Liver (tissue), 9 donors: ENCODE results near the gene PMPCB. TPM values are rescaled to one million over a fixed set of nuclear protein-coding genes. Genes with fewer than 3 reads are reported as not detected.

ENCODE experiments used
- DNase-seq: peaks from one replicate; pipeline ENCODE4 v3.0.0-alpha.2; 2017; ENCODE audit warnings: low spot score
- H3K27ac ChIP-seq, 2 donors: one replicate each; pipeline ENCODE4 v1.7.0; 2013; ENCODE audit warnings: inconsistent platforms in 2 of 2, low read length in 2 of 2, control low read depth in 1 of 2, low read depth in 1 of 2, mild to moderate bottlenecking in 1 of 2
- H3K27me3 ChIP-seq, 4 donors: one replicate each; pipeline versions ENCODE4 v1.6.1 to v1.7.0; 2013; ENCODE audit warnings: low read length in 3 of 4, inconsistent platforms in 1 of 4, mild to moderate bottlenecking in 1 of 4, moderate library complexity in 1 of 4; ENCODE audit not compliant: control insufficient read depth in 4 of 4, insufficient read depth in 4 of 4
- H3K36me3 ChIP-seq, 4 donors: one replicate each; pipeline versions ENCODE4 v1.6.1 to v1.7.0; 2013; ENCODE audit warnings: low read length in 3 of 4, mild to moderate bottlenecking in 3 of 4, low read depth in 1 of 4, moderate library complexity in 1 of 4; ENCODE audit not compliant: control insufficient read depth in 4 of 4, insufficient read depth in 3 of 4
- H3K4me1 ChIP-seq, 4 donors: one replicate each; pipeline versions ENCODE4 v1.6.1 to v1.7.0; 2013; ENCODE audit warnings: low read length in 3 of 4, mild to moderate bottlenecking in 3 of 4, moderate library complexity in 1 of 4; ENCODE audit not compliant: control insufficient read depth in 4 of 4, insufficient read depth in 4 of 4
- H3K4me3 ChIP-seq, 3 donors: one replicate each; pipeline versions ENCODE4 v1.6.1 to v1.7.0; 2013; ENCODE audit warnings: low read length in 3 of 3, control low read depth in 1 of 3, low read depth in 1 of 3, mild to moderate bottlenecking in 1 of 3
- H3K9ac ChIP-seq, 2 donors: one replicate each; pipeline ENCODE4 v1.7.0; 2013; ENCODE audit warnings: low read length in 2 of 2, mild to moderate bottlenecking in 2 of 2, moderate library complexity in 2 of 2, control low read depth in 1 of 2, low read depth in 1 of 2
- H3K9me3 ChIP-seq, 4 donors: one replicate each; pipeline versions ENCODE4 v1.6.1 to v1.7.0; 2013; ENCODE audit warnings: low read length in 3 of 4; ENCODE audit not compliant: control insufficient read depth in 4 of 4
- EGR1 ChIP-seq, 2 donors: IDR thresholded peaks; 2 replicates each; pipeline ENCODE4 v1.6.1; 2016 to 2018; ENCODE audit warnings: antibody characterized with exemption in 2 of 2, low read depth in 2 of 2
- FOXA1 ChIP-seq: IDR thresholded peaks from 2 replicates; pipeline ENCODE4 v1.6.1; 2016; ENCODE audit warnings: antibody characterized with exemption
- FOXA2 ChIP-seq: IDR thresholded peaks from 2 replicates; pipeline ENCODE4 v1.6.1; 2016; ENCODE audit warnings: antibody characterized with exemption
- GABPA ChIP-seq, 2 donors: IDR thresholded peaks in 1 of 2; conservative IDR thresholded peaks in 1 of 2; 2 replicates each; pipeline ENCODE4 v1.6.1; 2016; ENCODE audit warnings: antibody characterized with exemption in 2 of 2, mild to moderate bottlenecking in 1 of 2, moderate library complexity in 1 of 2
- HNF4A ChIP-seq, 2 donors: conservative IDR thresholded peaks; 2 replicates each; pipeline ENCODE4 v1.6.1; 2016; ENCODE audit warnings: antibody characterized with exemption in 2 of 2, mild to moderate bottlenecking in 2 of 2
- HNF4G ChIP-seq: IDR thresholded peaks from 2 replicates; pipeline ENCODE4 v1.6.1; 2016; ENCODE audit warnings: antibody characterized with exemption
- JUND ChIP-seq, 2 donors: IDR thresholded peaks; 2 replicates each; pipeline ENCODE4 v1.6.1; 2016; ENCODE audit warnings: antibody characterized with exemption in 2 of 2
- NR2F2 ChIP-seq: IDR thresholded peaks from 2 replicates; pipeline ENCODE4 v1.6.1; 2016; ENCODE audit warnings: antibody characterized with exemption
- RAD21 ChIP-seq, 2 donors: IDR thresholded peaks; 2 replicates each; pipeline ENCODE4 v1.6.1; 2016; ENCODE audit warnings: antibody characterized with exemption in 2 of 2, mild to moderate bottlenecking in 2 of 2
- RXRA ChIP-seq, 2 donors: IDR thresholded peaks; 2 replicates each; pipeline ENCODE4 v1.6.1; 2017 to 2018; ENCODE audit warnings: antibody characterized with exemption in 2 of 2, mild to moderate bottlenecking in 1 of 2
- SP1 ChIP-seq: IDR thresholded peaks from 2 replicates; pipeline ENCODE4 v1.6.1; 2018; ENCODE audit warnings: antibody characterized with exemption, mild to moderate bottlenecking
- TAF1 ChIP-seq: conservative IDR thresholded peaks from 2 replicates; pipeline ENCODE4 v1.6.1; 2016; ENCODE audit warnings: antibody characterized with exemption, mild to moderate bottlenecking
- YY1 ChIP-seq: IDR thresholded peaks from 2 replicates; pipeline ENCODE4 v1.6.1; 2016; ENCODE audit warnings: antibody characterized with exemption, mild to moderate bottlenecking
- WGBS: extraction: QIAGEN DNeasy Blood & Tissue Kit; methylation state at CpG from one replicate; pipeline ENCODE4 v1.1.7; 2013; 5-methylcytosine and 5-hydroxymethylcytosine counted together
- polyA plus RNA-seq, 2 donors: library from polyadenylated mRNA; stranded (reverse) in 1 of 2; unstranded in 1 of 2; fragments of 200-250 nt in 1 of 2; fragments of >200 nt in 1 of 2; fragmentation: Nextera tagmentation in 1 of 2; extraction: Ambion mirVana in 1 of 2; gene quantifications; one replicate each; pipeline versions ENCODE4 v1.2.1 to v1.2.3, GENCODE V29; 2013 to 2015
- total RNA-seq, 2 donors: library from RNA; depleted of rRNA; stranded (reverse); fragments of >200 nt; gene quantifications; one replicate each; pipeline ENCODE4 v1.2.3, GENCODE V29; 2014
- TF ChIP-seq, protein P1 (sequence below): IDR thresholded peaks from 2 replicates; pipeline ENCODE4 v1.6.1; 2016; ENCODE audit warnings: antibody characterized with exemption
- TF ChIP-seq, protein P2 (sequence below): IDR thresholded peaks from 2 replicates; pipeline ENCODE4 v1.6.1; 2016; ENCODE audit warnings: antibody characterized with exemption, mild to moderate bottlenecking
- TF ChIP-seq, protein P3 (sequence below): IDR thresholded peaks from 2 replicates; pipeline ENCODE4 v1.6.1; 2016; ENCODE audit warnings: antibody characterized with exemption
- TF ChIP-seq, protein P4 (sequence below): fragments of 150-350 bp; IDR thresholded peaks from 2 replicates; pipeline ENCODE4 v1.5.1; 2017; ENCODE audit warnings: improper control_type of control experiment, low read depth, low read length; ENCODE audit not compliant: missing input control
- donor health status: healthy.
- donor health status: healthy.
- donor health status: healthy.
- donor health status: healthy.
- donor health status: healthy.

Gene PMPCB
- total and polyA plus RNA-seq, 4 donors: 43.3 to 59.9 (median 53.7) TPM

DNA sequence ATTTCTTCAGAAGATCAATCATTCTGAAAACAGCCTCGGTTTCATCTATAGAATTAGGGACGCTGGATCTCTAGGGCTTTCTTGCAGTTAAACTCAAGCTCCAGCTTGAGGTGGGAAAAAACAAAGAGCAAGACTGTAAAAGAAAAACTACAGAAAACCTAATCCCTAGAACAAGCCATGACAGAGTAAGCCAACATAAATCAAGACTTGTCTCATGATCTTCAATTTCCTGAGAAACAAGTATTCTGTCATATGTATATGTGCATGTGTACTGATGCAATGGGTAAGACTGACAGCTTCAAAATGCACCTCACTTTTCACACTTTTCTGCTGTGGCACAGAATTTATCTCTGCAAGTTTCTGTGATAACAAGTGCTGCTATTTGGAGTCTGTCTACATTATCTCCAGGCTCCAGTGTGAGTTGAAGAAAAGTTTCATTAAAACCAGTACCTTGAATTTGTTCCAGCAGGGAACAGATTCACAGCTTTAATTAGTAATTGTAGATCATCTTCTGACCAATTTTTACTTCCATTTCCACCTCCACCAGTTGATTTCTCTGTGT lies 19.2 kb downstream of the PMPCB start:
- no peak for TF ChIP-seq YY1
- no peak for TF ChIP-seq RXRA (IDR thresholded peaks at IDR 0.05)
- TF ChIP-seq NR2F2: no peak
- TF ChIP-seq HNF4A (conservative IDR thresholded peaks at IDR 0.05): no peak
- TF ChIP-seq, protein P1, sequence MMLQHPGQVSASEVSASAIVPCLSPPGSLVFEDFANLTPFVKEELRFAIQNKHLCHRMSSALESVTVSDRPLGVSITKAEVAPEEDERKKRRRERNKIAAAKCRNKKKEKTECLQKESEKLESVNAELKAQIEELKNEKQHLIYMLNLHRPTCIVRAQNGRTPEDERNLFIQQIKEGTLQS: no peak
- TF ChIP-seq TAF1: no peak
- TF ChIP-seq GABPA (IDR thresholded peaks at IDR 0.05 in 1 of 2, conservative IDR thresholded peaks at IDR 0.05 in 1 of 2): no peak
- TF ChIP-seq JUND (IDR thresholded peaks at IDR 0.05): no peak
- TF ChIP-seq, protein P2, sequence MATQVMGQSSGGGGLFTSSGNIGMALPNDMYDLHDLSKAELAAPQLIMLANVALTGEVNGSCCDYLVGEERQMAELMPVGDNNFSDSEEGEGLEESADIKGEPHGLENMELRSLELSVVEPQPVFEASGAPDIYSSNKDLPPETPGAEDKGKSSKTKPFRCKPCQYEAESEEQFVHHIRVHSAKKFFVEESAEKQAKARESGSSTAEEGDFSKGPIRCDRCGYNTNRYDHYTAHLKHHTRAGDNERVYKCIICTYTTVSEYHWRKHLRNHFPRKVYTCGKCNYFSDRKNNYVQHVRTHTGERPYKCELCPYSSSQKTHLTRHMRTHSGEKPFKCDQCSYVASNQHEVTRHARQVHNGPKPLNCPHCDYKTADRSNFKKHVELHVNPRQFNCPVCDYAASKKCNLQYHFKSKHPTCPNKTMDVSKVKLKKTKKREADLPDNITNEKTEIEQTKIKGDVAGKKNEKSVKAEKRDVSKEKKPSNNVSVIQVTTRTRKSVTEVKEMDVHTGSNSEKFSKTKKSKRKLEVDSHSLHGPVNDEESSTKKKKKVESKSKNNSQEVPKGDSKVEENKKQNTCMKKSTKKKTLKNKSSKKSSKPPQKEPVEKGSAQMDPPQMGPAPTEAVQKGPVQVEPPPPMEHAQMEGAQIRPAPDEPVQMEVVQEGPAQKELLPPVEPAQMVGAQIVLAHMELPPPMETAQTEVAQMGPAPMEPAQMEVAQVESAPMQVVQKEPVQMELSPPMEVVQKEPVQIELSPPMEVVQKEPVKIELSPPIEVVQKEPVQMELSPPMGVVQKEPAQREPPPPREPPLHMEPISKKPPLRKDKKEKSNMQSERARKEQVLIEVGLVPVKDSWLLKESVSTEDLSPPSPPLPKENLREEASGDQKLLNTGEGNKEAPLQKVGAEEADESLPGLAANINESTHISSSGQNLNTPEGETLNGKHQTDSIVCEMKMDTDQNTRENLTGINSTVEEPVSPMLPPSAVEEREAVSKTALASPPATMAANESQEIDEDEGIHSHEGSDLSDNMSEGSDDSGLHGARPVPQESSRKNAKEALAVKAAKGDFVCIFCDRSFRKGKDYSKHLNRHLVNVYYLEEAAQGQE: no peak
- no peak for TF ChIP-seq FOXA2
- no peak for TF ChIP-seq HNF4G
- no peak for TF ChIP-seq FOXA1
- TF ChIP-seq, protein P3, sequence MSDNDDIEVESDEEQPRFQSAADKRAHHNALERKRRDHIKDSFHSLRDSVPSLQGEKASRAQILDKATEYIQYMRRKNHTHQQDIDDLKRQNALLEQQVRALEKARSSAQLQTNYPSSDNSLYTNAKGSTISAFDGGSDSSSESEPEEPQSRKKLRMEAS: no peak
- TF ChIP-seq, protein P4, sequence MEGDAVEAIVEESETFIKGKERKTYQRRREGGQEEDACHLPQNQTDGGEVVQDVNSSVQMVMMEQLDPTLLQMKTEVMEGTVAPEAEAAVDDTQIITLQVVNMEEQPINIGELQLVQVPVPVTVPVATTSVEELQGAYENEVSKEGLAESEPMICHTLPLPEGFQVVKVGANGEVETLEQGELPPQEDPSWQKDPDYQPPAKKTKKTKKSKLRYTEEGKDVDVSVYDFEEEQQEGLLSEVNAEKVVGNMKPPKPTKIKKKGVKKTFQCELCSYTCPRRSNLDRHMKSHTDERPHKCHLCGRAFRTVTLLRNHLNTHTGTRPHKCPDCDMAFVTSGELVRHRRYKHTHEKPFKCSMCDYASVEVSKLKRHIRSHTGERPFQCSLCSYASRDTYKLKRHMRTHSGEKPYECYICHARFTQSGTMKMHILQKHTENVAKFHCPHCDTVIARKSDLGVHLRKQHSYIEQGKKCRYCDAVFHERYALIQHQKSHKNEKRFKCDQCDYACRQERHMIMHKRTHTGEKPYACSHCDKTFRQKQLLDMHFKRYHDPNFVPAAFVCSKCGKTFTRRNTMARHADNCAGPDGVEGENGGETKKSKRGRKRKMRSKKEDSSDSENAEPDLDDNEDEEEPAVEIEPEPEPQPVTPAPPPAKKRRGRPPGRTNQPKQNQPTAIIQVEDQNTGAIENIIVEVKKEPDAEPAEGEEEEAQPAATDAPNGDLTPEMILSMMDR: no peak
- H3K27ac ChIP-seq: no peak overlapping the region
- no peak overlapping the region for H3K9ac ChIP-seq
- H3K9me3 ChIP-seq: no peaks in the 10 kb centered on the region
- H3K4me3 ChIP-seq: no peak overlapping the region
- peaks cover 15 to 77% (median 70%) of the 10 kb centered on the region in 4 donors for H3K36me3 ChIP-seq
- no peak for DNase-seq
- 97% methylated on average over 2 of the region's 2 CpGs for WGBS
- no peaks in the 10 kb centered on the region for H3K27me3 ChIP-seq
- H3K4me1 ChIP-seq: peaks cover 0 to 1% (median 0%) of the 10 kb centered on the region in 4 donors

DNA sequence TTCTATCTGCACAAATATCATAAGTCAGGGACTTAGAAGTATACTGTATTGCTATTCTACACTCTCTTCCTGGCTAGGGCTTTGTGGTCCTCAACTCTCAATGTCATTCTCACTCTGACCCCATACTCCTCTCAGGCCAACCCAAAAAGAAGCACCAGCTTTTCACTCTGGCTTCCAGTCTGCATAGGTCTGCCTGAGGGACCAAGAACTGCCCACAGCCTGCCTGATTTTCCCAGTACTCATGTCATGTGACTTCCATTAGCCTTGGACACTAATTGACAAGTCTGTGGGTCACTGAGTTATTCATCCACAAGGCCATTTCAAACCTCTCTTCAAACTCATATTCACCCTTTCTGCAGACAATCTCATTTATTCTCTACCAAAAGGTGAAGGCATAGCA lies 19.8 kb downstream of the PMPCB start:
- Histone ChIP-seq H3K36me3 (peaks cover 16 to 76% (median 69%) of the 10 kb centered on the region in 4 donors), H3K27me3 (no peaks in the 10 kb centered on the region), H3K27ac (no peak overlapping the region), H3K4me1 (peaks cover 0 to 1% (median 0%) of the 10 kb centered on the region in 4 donors), H3K9me3 (no peaks in the 10 kb centered on the region), H3K4me3 (no peak overlapping the region), H3K9ac (no peak overlapping the region)
- DNase-seq: no peak
- no peak for TF ChIP-seq GABPA (IDR thresholded peaks at IDR 0.05 in 1 of 2, conservative IDR thresholded peaks at IDR 0.05 in 1 of 2)
- TF ChIP-seq, protein P3: no peak
- TF ChIP-seq, protein P2: no peak
- TF ChIP-seq EGR1 (IDR thresholded peaks at IDR 0.05; ENCODE audit: low read depth in 2 of 2): no peak
- TF ChIP-seq YY1: no peak
- TF ChIP-seq RAD21 (IDR thresholded peaks at IDR 0.05): no peak
- TF ChIP-seq JUND (IDR thresholded peaks at IDR 0.05): no peak
- TF ChIP-seq, protein P4: no peak
- TF ChIP-seq FOXA1: no peak
- TF ChIP-seq HNF4G: no peak
- no peak for TF ChIP-seq HNF4A (conservative IDR thresholded peaks at IDR 0.05)
- TF ChIP-seq TAF1: no peak
- no peak for TF ChIP-seq SP1
- TF ChIP-seq FOXA2: no peak
